ENCODE results near the gene CXCR4. TPM values are rescaled to one million over a fixed set of nuclear protein-coding genes. Genes with fewer than 3 reads are reported as not detected.

The CXCR4 gene
- total RNA-seq, 1 donor = not detected

- no peak overlapping the region for H3K4me3 ChIP-seq (ENCODE audit: low read depth, low read length)
- DNase-seq (ENCODE audit: low read depth) = no peak
- TF ChIP-seq, protein P1, sequence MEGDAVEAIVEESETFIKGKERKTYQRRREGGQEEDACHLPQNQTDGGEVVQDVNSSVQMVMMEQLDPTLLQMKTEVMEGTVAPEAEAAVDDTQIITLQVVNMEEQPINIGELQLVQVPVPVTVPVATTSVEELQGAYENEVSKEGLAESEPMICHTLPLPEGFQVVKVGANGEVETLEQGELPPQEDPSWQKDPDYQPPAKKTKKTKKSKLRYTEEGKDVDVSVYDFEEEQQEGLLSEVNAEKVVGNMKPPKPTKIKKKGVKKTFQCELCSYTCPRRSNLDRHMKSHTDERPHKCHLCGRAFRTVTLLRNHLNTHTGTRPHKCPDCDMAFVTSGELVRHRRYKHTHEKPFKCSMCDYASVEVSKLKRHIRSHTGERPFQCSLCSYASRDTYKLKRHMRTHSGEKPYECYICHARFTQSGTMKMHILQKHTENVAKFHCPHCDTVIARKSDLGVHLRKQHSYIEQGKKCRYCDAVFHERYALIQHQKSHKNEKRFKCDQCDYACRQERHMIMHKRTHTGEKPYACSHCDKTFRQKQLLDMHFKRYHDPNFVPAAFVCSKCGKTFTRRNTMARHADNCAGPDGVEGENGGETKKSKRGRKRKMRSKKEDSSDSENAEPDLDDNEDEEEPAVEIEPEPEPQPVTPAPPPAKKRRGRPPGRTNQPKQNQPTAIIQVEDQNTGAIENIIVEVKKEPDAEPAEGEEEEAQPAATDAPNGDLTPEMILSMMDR (IDR thresholded peaks at IDR 0.05; ENCODE audit: insufficient read depth, low read depth, low read length) = no peak
Observed at GRCh38 chr2:136110526-136110925, 7.4 kb downstream of the CXCR4 start.

DNA sequence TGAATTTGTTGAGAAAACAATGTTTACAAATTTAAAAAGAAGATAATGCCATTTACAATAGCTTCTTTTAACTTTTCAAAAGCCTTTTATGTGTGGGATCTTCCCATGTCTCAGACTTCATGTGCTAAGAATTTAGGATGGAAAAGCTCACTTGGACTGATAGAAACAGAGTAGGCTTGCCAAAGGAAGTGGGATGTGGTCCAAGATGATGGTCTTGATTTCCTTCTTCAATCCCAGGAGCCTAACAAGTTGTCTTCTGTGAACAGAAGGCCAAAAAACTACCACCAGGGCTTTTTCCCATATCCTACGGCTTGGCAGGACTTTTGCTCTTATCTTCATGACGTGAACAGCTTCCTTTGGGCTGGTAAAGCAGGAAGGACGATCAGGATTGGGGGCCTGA, 9.5 kb downstream of the CXCR4 start:
- DNase-seq (ENCODE audit: low read depth) = no peak
- H3K4me3 ChIP-seq (ENCODE audit: low read depth, low read length) = no peak overlapping the region
- TF ChIP-seq, protein P1 (IDR thresholded peaks at IDR 0.05; ENCODE audit: insufficient read depth, low read depth, low read length) = no peak

DNA sequence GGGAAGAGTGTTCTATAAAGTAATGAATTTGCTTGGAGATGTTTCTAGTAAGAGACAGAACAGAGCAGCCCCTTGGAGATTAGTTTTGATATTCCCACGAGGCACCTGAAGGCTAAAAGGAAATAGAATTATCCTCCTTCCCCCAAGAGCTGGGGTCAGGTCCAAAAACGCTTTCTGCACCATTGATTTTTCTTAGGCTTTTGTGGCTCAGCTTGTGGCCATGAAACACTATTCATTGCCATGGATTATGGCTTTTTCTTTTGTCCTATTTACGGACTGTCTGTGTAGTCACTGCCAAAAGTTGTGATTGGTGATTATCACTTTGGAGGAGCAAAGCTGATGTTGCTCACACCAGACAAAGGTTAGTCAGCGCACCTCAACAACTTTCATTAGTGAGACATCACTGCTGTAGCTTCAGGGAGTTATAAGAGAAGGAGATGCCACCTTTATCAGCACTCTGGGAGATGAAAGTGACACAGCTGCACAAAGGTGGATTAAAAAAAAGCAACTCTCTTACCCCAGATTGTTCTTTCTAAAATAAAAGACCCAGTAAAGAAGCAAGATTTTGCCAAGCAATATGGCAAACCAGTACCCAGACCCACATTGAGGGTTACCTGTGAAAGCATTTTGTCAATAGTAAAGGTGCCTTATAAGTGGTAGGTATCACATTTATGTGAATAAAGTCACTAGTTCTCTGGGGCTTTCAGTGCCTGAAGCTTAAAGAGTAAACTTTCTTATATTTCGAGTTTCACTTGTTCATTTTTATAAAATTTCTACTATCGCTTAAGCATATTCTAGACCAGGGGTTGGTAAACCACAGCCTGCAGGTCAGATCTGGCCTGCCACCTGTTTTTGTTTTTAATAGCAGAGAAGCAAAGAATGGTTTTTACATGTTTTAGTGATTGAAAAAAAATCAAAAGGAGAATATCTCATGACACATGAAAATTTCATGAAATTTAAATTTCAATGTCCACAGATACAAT, 10.6 kb downstream of the CXCR4 start:
- H3K4me3 ChIP-seq (ENCODE audit: low read depth, low read length) = no peak overlapping the region
- TF ChIP-seq, protein P1 (IDR thresholded peaks at IDR 0.05; ENCODE audit: insufficient read depth, low read depth, low read length) = no peak

GRCh38 chr2:136106505-136106904, 11.4 kb downstream of the CXCR4 start:
- TF ChIP-seq, protein P1 (IDR thresholded peaks at IDR 0.05; ENCODE audit: insufficient read depth, low read depth, low read length) = no peak
- no peak overlapping the region for H3K4me3 ChIP-seq (ENCODE audit: low read depth, low read length)
- no peak for DNase-seq (ENCODE audit: low read depth)

More for the DNA sequence above, 10.6 kb downstream of the CXCR4 start:
- DNase-seq (ENCODE audit: low read depth) = no peak

DNA sequence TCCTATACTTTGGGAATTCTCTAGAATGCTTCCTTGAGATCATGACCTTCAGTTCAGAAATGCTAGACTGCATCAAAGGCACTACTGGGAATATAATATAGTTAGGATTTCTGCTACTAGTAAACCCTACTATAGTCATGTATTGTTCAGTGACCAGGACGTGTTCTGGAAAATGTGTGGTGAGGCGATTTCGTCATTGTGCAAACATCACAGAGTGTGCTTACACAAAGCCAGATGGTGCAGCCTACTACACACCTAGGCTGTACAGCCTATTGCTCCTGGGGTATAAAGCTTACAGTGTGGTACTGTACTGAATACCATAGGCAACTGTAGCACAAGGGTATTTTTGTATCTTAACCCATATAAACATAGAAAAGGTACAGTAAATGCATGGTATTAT, 13.0 kb downstream of the CXCR4 start:
- no peak overlapping the region for H3K4me3 ChIP-seq (ENCODE audit: low read depth, low read length)
- no peak for DNase-seq (ENCODE audit: low read depth)
- TF ChIP-seq, protein P1 (IDR thresholded peaks at IDR 0.05; ENCODE audit: insufficient read depth, low read depth, low read length) = no peak

GRCh38 chr2:136101042-136101441, 16.9 kb downstream of the CXCR4 start:
- no peak overlapping the region for H3K4me3 ChIP-seq (ENCODE audit: low read depth, low read length)
- TF ChIP-seq, protein P1 (IDR thresholded peaks at IDR 0.05; ENCODE audit: insufficient read depth, low read depth, low read length) = no peak
- DNase-seq (ENCODE audit: low read depth) = no peak
